ENCODE measurements around the gene MINDY4B.

GRCh38 chr3:150901793-150902192 lies 3.4 kb downstream of the MINDY4B start:
- no peak for TF ChIP-seq CTCF (IDR thresholded peaks at IDR 0.05)
- TF ChIP-seq ZFX (IDR thresholded peaks at IDR 0.05; ENCODE audit: borderline replicate concordance), result no peak

All from 22Rv1 (cell line).